Activated CD4-positive, CD25-positive, alpha-beta regulatory T cell (primary cell): ENCODE data around the gene OR5H2.
"Not testable (repeated sequence)": the region's sequence is repeated elsewhere in the genome, so short reads cannot be mapped to it uniquely, and the experiment has no call there.

Experiments used
- DNase-seq, 4 experiments: peaks; one replicate each; lab custom pipeline; 2025; lab: John Stamatoyannopoulos, UW

Gene OR5H2

DNA sequence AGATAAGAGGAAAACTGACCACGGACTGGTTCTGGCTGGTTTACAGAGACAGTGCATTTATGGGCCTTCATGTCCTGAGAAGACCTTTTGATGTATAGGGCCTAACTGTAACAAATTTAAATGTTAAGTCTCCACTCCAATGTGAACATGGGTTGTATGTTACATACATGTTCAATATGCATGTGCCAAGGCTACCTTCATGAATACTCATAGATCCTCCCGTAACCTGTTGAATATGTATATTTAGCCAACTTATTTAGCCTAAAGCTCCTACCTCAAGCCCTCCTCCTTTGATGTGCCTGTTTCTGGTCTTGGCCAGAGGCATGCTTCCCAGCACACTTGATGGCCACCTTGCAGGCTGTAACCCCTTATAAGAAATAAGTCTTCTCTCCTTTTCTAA lies at the start of gene OR5H2:
TSS of gene OR5H2 (plus strand) at position 301 of the 400 bp plus-strand sequence. CDS start 398 bp downstream, outside the sequence.
- DNase-seq = no peak

- no peak for DNase-seq
Observed at GRCh38 chr3:98233468-98233867, 48.8 kb upstream of the OR5H2 start.

DNA sequence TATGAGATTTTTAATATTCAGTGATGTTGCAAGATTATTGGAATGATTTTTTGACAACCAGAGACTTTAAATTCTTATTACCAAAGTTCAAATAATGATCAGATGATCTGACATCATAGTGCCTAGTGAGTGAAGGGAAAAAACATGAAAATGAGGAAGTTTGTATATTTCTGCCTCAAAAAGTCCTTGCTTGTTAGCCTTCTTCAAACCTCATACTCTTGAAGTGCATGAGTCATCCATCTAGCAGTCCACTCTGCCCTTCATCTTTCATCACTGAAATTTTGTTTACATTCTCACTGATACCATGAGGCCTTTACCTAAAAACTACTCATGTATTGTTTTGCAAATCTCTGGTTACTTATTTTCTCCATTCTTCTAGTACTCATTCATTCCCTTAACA lies 42.2 kb upstream of the OR5H2 start:
- no peak for DNase-seq

DNA sequence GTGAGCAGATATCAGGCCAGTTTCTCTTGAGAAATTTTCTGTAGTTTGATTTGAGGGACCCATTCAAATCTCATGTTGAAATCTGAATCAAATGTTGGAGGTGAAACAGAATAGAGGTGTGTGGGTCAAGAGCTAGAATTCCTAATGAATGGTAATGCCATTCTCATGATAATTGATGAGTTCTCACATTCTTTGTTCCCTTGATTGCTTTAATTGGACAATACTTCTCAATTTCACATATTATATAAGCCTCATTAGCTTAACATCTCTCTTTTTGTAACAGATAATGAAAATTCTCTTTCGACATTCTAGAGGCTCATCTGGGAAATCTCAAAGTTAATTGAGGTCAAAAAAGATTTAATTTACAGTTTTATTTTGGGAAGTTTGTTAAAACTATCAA lies 40.1 kb upstream of the OR5H2 start:
- no peak for DNase-seq

DNA sequence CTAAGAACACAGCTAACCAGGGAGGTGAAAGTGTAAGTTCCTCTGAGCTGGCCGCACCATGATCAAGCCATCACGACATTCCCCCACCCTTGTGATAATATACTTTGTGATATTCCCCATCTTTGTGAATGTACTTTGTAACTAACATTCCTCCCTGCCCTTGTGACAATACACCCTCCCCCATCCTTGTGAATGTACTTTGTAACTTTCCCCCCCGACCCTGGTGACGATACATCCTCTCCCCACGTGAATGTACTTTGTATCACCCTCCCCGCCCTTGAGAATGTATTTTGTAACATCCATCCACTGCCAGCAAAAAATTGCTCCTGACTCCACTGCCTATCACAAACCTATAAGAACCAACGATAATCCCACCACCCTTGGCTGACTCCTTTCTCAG lies 38.5 kb upstream of the OR5H2 start:
- DNase-seq = no peak

- no peak for DNase-seq
Observed at GRCh38 chr3:98246142-98246541, 36.2 kb upstream of the OR5H2 start.

DNA sequence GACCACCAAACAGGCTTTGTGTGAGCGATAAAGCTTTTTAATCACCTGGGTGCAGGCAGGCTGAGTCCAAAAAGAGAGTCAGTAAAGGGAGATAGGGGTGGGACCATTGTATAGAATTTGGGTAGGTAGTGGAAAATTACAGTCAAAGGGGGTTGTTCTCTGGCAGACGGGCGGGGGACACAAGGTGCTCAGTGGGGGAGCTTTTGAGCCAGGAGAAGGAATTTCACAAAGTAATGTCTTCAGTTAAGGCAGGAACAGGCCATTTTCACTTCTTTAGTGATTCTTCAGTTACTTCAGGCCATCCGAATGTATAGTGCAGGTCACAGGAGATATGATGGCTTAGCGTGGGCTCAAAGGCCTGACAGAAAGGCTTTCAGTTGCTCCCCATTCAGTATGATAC lies 26.3 kb upstream of the OR5H2 start:
- not testable (repeated sequence) for DNase-seq

DNA sequence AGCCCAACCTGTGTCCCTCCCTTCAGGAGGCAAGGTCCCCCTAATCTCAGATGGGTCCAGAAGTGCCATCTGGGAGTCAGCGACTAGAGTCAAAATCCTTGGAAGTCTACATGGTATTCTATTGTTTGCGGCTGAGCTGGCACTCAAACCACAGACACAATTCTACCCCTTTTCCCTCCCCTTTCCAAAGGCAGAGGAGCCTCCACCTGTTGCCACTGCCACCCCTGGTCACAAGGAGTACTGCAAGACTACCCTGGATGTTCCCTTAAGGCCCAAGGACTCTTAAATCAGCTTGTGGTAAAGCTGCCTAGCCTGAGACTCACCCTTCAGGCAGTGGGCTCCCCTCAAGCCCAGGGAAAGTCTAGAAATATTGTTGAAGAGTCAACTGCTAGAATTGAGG lies 22.6 kb upstream of the OR5H2 start:
- DNase-seq = no peak

DNA sequence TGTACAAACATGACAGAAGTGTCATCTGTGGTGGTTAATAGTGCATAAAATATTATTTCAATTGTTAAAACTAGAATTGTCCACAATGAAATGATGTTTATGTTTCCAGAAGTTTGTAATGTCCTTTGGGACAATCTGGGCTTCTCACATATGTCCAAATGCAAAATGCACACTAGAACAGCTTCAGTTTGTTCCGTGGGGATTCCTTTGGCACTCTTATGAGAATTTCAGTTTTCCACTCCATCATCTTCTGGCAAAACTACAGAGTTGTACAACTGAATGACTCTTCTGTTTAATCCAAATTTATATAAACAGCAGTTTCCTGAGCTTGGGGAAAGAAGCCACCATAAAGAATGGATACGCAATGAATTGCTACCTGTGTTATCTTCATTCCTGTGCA lies 20.3 kb upstream of the OR5H2 start:
- DNase-seq = no peak

GRCh38 chr3:98263944-98264343 lies 18.4 kb upstream of the OR5H2 start, which contains the start of gene OR5H6:
Gene OR5H6, plus strand, starts transcription at chr3:98264244. Its CDS starts 89 bp downstream, at chr3:98264333.
- DNase-seq = no peak

- DNase-seq = no peak
Observed at GRCh38 chr3:98269846-98270245, 12.5 kb upstream of the OR5H2 start.

- DNase-seq = no peak
Observed at GRCh38 chr3:98272126-98272525, 10.2 kb upstream of the OR5H2 start.

- DNase-seq = no peak
Observed at GRCh38 chr3:98274914-98275313, 7.4 kb upstream of the OR5H2 start.

DNA sequence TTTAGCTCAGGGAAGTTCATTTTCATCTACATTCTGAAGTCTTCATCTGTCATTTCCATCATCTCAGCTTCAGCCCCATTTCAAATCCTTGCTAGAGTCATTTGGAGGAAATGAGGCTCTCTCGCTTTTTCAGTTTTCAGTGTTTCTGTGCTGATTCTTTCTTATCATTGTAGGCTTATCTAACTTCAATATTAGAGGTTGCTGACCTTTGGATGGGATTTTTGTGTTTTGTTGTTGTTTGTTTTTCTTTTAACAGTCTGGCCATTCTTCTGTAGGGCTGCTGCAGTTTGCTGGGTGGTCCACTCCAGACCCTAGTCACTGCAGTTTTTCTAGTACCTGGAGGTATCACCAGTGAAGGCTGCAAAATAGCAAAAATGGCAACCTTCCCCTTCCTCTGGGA lies 8.6 kb downstream of the OR5H2 start:
- no peak for DNase-seq

GRCh38 chr3:98291332-98291957 lies 9.1 kb downstream of the OR5H2 start:
- no peak for DNase-seq

GRCh38 chr3:98322101-98322500 lies 39.8 kb downstream of the OR5H2 start:
- DNase-seq = no peak

GRCh38 chr3:98322686-98323085 lies 40.4 kb downstream of the OR5H2 start:
- DNase-seq = no peak

DNA sequence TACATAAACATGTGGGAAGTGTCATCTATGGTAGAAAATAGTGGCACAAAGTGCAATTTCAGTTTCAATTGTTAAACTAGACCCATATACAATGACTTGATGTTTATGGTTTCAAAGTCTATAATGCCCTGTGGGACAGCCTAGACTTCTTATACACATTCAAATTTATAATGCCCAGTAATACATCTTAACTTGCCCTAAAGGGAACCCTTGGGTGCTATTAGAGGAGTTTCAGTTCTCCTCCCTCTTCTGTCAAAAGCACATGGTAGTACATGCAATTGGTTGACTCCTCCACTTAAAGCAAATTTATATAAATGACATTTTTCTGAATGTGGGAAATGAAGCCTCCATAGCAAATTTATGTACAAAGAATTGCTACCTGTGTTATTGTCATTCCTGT lies 41.1 kb downstream of the OR5H2 start:
- no peak for DNase-seq

DNA sequence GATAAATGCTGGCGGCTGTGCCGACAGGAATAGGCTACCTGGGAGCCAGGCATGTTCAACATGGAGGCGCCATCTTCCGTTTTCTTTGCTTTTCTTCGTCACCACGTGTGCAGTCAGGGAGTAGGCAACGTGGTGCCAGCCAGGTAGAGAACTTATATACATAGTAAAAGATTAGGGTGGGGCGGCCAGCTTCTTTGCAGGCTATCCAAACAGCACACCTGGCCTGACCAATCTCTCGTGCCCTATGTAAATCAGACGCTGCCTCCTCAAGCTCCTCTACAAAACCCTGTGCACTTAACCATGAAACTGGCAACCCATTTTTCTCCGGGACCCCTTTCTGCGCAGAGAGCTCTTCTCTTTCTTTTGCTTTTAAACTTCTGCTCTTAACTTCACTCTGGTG lies 42.8 kb downstream of the OR5H2 start:
- DNase-seq = no peak

DNA sequence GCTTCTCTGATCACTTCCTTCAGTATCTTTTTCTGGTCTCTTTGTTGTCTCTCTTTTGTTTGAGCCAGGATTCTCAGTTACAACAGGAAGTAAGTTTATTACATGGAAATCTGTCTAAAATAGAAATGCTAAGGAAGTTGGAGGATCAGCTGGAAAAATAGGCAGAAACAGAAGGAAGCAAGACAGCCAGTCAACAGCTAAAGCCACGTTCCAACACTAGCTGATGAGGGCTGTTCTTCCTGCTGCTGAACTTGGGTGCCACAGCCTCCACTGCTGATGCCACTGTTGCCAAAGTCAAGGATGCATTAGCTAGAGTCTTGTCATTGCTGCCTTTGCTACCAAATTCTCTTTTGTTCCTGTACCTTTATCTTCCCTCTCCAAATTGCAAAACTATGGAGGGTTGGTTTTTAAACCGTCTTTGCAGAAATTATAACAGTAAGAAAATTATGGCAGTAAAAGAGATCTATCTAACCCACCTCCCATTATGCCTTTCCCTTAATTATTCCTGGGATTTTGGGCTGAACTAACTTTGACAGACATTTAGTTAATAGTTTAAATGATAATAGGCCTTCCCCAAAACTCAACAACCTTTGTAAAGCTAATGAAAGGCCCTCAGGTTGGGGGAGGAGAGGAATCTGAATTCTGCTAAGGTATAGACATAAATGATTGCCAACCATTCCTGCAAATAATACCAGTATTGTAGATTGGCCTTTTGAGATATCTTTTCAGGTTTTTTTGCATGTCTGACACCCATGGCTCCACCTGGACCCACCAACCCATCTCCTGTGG lies 44.0 kb downstream of the OR5H2 start:
- no peak for DNase-seq

DNA sequence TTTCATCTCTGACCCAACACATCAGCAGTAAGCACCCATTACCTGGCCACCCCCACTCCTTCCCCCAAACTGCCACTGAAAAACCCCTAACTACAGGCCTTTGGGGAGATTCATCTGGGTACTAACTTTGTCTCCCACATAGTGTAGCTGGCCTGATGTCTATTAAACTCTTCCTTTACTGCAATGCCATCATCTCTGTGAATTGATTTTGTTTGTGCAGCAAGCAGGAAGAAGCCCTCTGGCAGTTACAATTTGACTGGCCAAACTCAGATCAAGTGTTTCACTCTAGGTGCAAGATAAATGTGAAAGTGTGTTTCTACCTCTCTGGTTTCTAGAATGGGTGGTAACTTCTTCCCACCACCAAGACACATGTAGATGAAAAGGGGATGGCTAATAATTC lies 44.6 kb downstream of the OR5H2 start:
- DNase-seq = no peak

DNA sequence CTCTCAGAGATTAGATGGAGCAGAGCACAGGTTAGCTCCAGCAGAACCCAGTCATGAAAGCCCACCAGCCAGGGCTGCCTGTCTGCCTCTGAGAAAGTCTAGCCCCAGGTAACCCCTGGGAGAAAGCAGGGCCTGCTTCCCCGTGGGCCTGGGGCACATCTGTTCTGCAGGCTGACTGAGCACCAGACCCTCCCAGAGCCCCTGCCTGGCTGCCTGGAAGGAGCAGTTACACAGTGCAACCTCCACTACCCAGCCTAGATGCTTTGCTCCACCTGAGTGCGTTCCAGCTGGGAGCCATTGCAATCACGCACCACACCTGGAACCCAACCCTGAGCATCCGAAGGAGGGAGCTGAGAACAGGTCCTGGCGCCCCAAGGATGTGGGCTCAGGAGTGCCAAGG lies 46.6 kb downstream of the OR5H2 start:
- no peak for DNase-seq

DNA sequence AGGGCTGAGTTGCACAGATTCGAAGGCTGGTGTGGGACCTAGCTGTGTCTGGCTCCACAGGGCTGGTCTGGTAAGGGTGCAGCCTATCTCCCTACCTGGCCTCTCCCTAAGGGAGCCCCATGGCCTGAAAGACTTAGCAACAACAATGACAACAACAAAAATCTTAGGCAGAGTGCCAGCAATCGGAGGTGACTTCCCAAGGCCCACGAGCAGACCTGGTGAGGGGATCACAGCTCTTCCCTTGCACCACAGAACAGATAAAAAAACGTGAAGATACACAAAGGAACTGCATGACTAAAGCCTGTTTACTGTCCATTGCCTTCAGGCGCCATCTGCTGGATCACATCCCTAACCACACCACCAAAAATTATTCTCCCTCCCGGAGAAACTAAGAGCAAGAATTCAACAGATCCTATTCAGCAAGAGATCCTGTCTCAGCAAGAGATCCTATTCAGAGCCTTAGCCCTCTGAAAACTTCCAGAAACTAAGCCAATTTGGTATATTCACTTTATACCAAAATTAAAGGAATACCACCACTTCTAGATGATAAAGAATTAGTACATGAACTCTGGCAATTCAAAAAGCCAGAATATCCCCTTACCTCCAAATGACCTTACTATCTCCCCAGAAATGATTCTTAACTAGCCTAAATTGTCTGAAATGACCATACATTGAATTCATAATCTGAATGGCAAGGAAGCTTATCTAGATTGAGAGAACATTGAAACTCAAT lies 47.3 kb downstream of the OR5H2 start:
- peak in 1 of 4 experiments; percentile 6 for DNase-seq
